Mucosa of gallbladder (tissue), 1 donor: ENCODE measurements around the gene NDUFB8. TPM values are rescaled to one million over a fixed set of nuclear protein-coding genes. Genes with fewer than 3 reads are reported as not detected.

Experiments
- DNase-seq: peaks from one replicate; pipeline ENCODE4 v3.0.0-alpha.2; 2020; ENCODE audit warnings: low spot score
- total RNA-seq: library from RNA; stranded (reverse); gene quantifications from one replicate; pipeline ENCODE4 v1.2.1, GENCODE V29; 2021
- donor health status: DM: no; HTN: no; CAD: no.

Gene NDUFB8
- total RNA-seq, 1 donor from 2014 or later, result 140 TPM

GRCh38 chr10:100507357-100507732 lies 22.3 kb downstream of the NDUFB8 start:
- DNase-seq, result no peak

- DNase-seq, result no peak
Observed at GRCh38 chr10:100506596-100507356, 22.9 kb downstream of the NDUFB8 start.

GRCh38 chr10:100505164-100505563 lies 24.5 kb downstream of the NDUFB8 start:
- no peak for DNase-seq

GRCh38 chr10:100504096-100504495 lies 25.6 kb downstream of the NDUFB8 start:
- DNase-seq, result no peak

GRCh38 chr10:100502926-100503494 lies 26.7 kb downstream of the NDUFB8 start:
- DNase-seq, result no peak

GRCh38 chr10:100501423-100501822 lies 28.2 kb downstream of the NDUFB8 start:
- no peak for DNase-seq

GRCh38 chr10:100498059-100498458 lies 31.6 kb downstream of the NDUFB8 start:
- no peak for DNase-seq

GRCh38 chr10:100496567-100496966 lies 33.1 kb downstream of the NDUFB8 start:
- DNase-seq, result no peak

- DNase-seq, result no peak
Observed at GRCh38 chr10:100490531-100490930, 39.1 kb downstream of the NDUFB8 start.

- no peak for DNase-seq
Observed at GRCh38 chr10:100489396-100489795, 40.3 kb downstream of the NDUFB8 start.

GRCh38 chr10:100487529-100487928 lies 42.1 kb downstream of the NDUFB8 start:
- DNase-seq, result no peak

- DNase-seq, result no peak
Observed at GRCh38 chr10:100485801-100486495, 43.7 kb downstream of the NDUFB8 start.

- DNase-seq, result no peak
Observed at GRCh38 chr10:100485366-100485765, 44.3 kb downstream of the NDUFB8 start.

- DNase-seq, result no peak
Observed at GRCh38 chr10:100483876-100484666, 45.6 kb downstream of the NDUFB8 start.

GRCh38 chr10:100482834-100483185 lies 46.9 kb downstream of the NDUFB8 start:
- DNase-seq, result no peak

GRCh38 chr10:100482181-100482833 lies 47.4 kb downstream of the NDUFB8 start:
- DNase-seq, result peak; percentile 44

- DNase-seq, result peak; percentile 94
Observed at GRCh38 chr10:100481462-100482081, 48.1 kb downstream of the NDUFB8 start.

GRCh38 chr10:100480002-100480401 lies 49.7 kb downstream of the NDUFB8 start:
- no peak for DNase-seq

GRCh38 chr10:100479037-100479436 lies 50.6 kb downstream of the NDUFB8 start:
- DNase-seq, result no peak

GRCh38 chr10:100477970-100478369 lies 51.7 kb downstream of the NDUFB8 start:
- DNase-seq, result no peak
